HEK293 (cell line): ENCODE measurements around the gene RABAC1.

Source experiments
- GLIS1 ChIP-seq: fragments of 450-650 bp; formaldehyde crosslinking; IDR thresholded peaks from 2 replicates; pipeline ENCODE4 v1.5.1; 2016; ENCODE audit warnings: missing biosample characterization, missing genetic modification characterization
- GLIS2 ChIP-seq: fragments of 450-650 bp; formaldehyde crosslinking; IDR thresholded peaks from 2 replicates; pipeline ENCODE4 v1.5.1; 2016; ENCODE audit warnings: missing biosample characterization, missing genetic modification characterization
- KLF8 ChIP-seq: fragments of 450-650 bp; formaldehyde crosslinking; IDR thresholded peaks from 2 replicates; pipeline ENCODE4 v1.5.1; 2016; ENCODE audit warnings: missing biosample characterization, missing genetic modification characterization
- MEIS1 ChIP-seq: sonication (generic); formaldehyde crosslinking; IDR thresholded peaks from 2 replicates; pipeline ENCODE4 v1.8.1; 2022; ENCODE audit warnings: missing genetic modification reagents, mild to moderate bottlenecking, borderline replicate concordance
- ZBTB17 ChIP-seq: fragments of 450-650 bp; formaldehyde crosslinking; IDR thresholded peaks from 2 replicates; pipeline ENCODE4 v1.5.1; 2016; ENCODE audit warnings: missing biosample characterization, missing genetic modification characterization
- ZBTB20 ChIP-seq: fragments of 450-650 bp; formaldehyde crosslinking; IDR thresholded peaks from 2 replicates; pipeline ENCODE4 v1.5.1; 2016; ENCODE audit warnings: missing biosample characterization, missing genetic modification characterization
- ZBTB21 ChIP-seq: fragments of 450-650 bp; formaldehyde crosslinking; IDR thresholded peaks from 2 replicates; pipeline ENCODE4 v1.5.1; 2017; ENCODE audit warnings: missing biosample characterization, missing genetic modification characterization
- ZFP69B ChIP-seq: fragments of 450-650 bp; formaldehyde crosslinking; IDR thresholded peaks from 2 replicates; pipeline ENCODE4 v1.5.1; 2016; ENCODE audit warnings: missing biosample characterization, missing genetic modification characterization
- ZNF155 ChIP-seq: fragments of 450-650 bp; formaldehyde crosslinking; IDR thresholded peaks from 2 replicates; pipeline ENCODE4 v1.5.1; 2016; ENCODE audit warnings: missing biosample characterization, missing genetic modification characterization
- ZNF175 ChIP-seq: fragments of 450-650 bp; formaldehyde crosslinking; IDR thresholded peaks from 2 replicates; pipeline ENCODE4 v1.5.1; 2016; ENCODE audit warnings: missing biosample characterization, missing genetic modification characterization
- ZNF19 ChIP-seq: fragments of 450-650 bp; formaldehyde crosslinking; IDR thresholded peaks from 2 replicates; pipeline ENCODE4; 2016; ENCODE audit warnings: missing biosample characterization, missing genetic modification characterization, low read depth
- ZNF202 ChIP-seq: fragments of 450-650 bp; formaldehyde crosslinking; IDR thresholded peaks from 2 replicates; pipeline ENCODE4 v1.5.1; 2016; ENCODE audit warnings: missing biosample characterization, missing genetic modification characterization, borderline replicate concordance
- ZNF366 ChIP-seq: fragments of 450-650 bp; formaldehyde crosslinking; conservative IDR thresholded peaks from 2 replicates; pipeline ENCODE4 v1.5.1; 2016; ENCODE audit warnings: missing biosample characterization, missing genetic modification characterization
- ZNF391 ChIP-seq: fragments of 450-650 bp; formaldehyde crosslinking; IDR thresholded peaks from 2 replicates; pipeline ENCODE4 v1.5.1; 2016; ENCODE audit warnings: low read depth, missing biosample characterization, missing genetic modification characterization, borderline replicate concordance
- ZNF426 ChIP-seq: fragments of 450-650 bp; formaldehyde crosslinking; IDR thresholded peaks from 2 replicates; pipeline ENCODE4 v1.5.1; 2017; ENCODE audit warnings: missing biosample characterization, missing genetic modification characterization, mild to moderate bottlenecking, inconsistent platforms, moderate library complexity
- ZNF621 ChIP-seq: fragments of 450-650 bp; formaldehyde crosslinking; IDR thresholded peaks from 2 replicates; pipeline ENCODE4 v1.5.1; 2017; ENCODE audit warnings: missing biosample characterization, missing genetic modification characterization
- ZNF837 ChIP-seq: fragments of 450-650 bp; formaldehyde crosslinking; IDR thresholded peaks from 2 replicates; pipeline ENCODE4 v1.5.1; 2016; ENCODE audit warnings: missing biosample characterization, missing genetic modification characterization
- TF ChIP-seq, protein P1 (sequence below): fragments of 450-650 bp; formaldehyde crosslinking; IDR thresholded peaks from 2 replicates; pipeline ENCODE4 v1.5.1; 2016; ENCODE audit warnings: missing biosample characterization, missing genetic modification characterization
- TF ChIP-seq, protein P2 (sequence below): fragments of 450-650 bp; formaldehyde crosslinking; IDR thresholded peaks from 2 replicates; pipeline ENCODE4 v1.5.1; 2017; ENCODE audit warnings: missing biosample characterization, missing genetic modification characterization
- TF ChIP-seq, protein P3 (sequence below): fragments of 450-650 bp; formaldehyde crosslinking; IDR thresholded peaks from 2 replicates; pipeline ENCODE4 v1.5.1; 2016; ENCODE audit warnings: missing biosample characterization, missing genetic modification characterization
- TF ChIP-seq, protein P4 (sequence below): fragments of 450-650 bp; formaldehyde crosslinking; IDR thresholded peaks from 2 replicates; pipeline ENCODE4 v1.5.1; 2017; ENCODE audit warnings: missing biosample characterization, missing genetic modification characterization
- TF ChIP-seq, protein P5 (sequence below): fragments of 450-650 bp; formaldehyde crosslinking; IDR thresholded peaks from 2 replicates; pipeline ENCODE4 v1.5.1; 2016; ENCODE audit warnings: missing biosample characterization, missing genetic modification characterization
- TF ChIP-seq, protein P6 (sequence below): fragments of 450-650 bp; formaldehyde crosslinking; IDR thresholded peaks from 2 replicates; pipeline ENCODE4 v1.5.1; 2016; ENCODE audit warnings: missing biosample characterization, missing genetic modification characterization
- TF ChIP-seq, protein P7 (sequence below): fragments of 450-650 bp; formaldehyde crosslinking; IDR thresholded peaks from 2 replicates; pipeline ENCODE4 v1.5.1; 2017; ENCODE audit warnings: missing biosample characterization, missing genetic modification characterization

Gene RABAC1

DNA sequence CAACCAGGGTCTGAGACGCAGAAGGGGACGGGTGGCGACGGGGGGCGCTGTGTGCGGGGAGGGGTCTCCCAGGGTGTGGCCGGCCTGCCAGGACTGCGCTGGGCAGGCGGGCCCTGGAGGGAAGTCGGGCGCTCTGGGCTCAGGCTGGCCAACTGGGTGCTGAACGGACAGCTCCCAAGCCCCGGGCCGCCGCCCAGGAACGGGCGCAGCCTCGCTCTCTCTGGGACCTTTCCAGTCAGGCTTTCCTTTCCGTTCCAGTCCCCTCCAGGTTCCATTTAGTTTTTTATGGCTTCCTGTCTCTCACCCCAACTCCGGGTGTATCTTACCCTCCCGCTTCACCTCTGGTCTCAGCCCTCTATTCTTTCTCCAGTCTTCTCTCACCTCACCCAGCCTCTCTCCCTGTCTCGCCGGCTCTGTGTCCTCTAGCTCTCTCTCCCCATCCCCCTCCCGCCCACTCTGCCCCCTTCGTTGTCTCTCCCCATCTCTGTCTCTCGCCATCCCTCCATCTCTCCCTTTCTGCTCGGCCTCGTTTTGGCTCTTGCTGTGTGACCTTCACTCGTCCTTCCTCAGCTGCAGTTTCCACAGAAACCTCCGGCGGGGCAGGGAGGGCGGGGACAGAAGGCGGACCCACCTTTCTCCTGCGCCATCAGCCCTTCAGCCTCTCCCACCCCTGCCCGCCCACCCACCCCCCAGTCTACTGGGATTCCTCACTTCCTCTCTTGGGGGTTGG lies 38.2 kb upstream of the RABAC1 start (continued):
- TF ChIP-seq, protein P1, sequence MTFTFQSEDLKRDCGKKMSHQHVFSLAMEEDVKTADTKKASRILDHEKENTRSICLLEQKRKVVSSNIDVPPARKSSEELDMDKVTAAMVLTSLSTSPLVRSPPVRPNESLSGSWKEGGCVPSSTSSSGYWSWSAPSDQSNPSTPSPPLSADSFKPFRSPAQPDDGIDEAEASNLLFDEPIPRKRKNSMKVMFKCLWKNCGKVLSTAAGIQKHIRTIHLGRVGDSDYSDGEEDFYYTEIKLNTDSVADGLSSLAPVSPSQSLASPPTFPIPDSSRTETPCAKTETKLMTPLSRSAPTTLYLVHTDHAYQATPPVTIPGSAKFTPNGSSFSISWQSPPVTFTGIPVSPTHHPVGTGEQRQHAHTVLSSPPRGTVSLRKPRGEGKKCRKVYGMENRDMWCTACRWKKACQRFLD = no peak
- TF ChIP-seq, protein P2, sequence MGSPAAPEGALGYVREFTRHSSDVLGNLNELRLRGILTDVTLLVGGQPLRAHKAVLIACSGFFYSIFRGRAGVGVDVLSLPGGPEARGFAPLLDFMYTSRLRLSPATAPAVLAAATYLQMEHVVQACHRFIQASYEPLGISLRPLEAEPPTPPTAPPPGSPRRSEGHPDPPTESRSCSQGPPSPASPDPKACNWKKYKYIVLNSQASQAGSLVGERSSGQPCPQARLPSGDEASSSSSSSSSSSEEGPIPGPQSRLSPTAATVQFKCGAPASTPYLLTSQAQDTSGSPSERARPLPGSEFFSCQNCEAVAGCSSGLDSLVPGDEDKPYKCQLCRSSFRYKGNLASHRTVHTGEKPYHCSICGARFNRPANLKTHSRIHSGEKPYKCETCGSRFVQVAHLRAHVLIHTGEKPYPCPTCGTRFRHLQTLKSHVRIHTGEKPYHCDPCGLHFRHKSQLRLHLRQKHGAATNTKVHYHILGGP (tag by site-specific recombination) = no peak
- TF ChIP-seq ZNF366 (peak; percentile 82), GLIS2 (peak; percentile 40; the same call in 1 of the 2 replicates), ZBTB20 (tag by site-specific recombination) (peak; percentile 69), ZNF202 (tag by site-specific recombination) (no peak), KLF8 (peak; percentile 46), ZFP69B (tag by site-specific recombination) (peak; percentile 21; the same call in 1 of the 2 replicates), ZNF155 (tag by site-specific recombination) (no peak), GLIS1 (tag by site-specific recombination) (peak; percentile 38), ZNF391 (tag by site-specific recombination) (peak; percentile 19; the same call in 1 of the 2 replicates), ZBTB17 (tag by site-specific recombination) (peak; percentile 82), ZNF175 (tag by site-specific recombination) (no peak), ZNF426 (tag by site-specific recombination) (no peak), ZBTB21 (tag by site-specific recombination) (peak; percentile 25; the same call in 1 of the 2 replicates), ZNF621 (tag by site-specific recombination) (no peak), ZNF19 (tag by site-specific recombination) (no peak), MEIS1 (CRISPR knock-in tag) (no peak), ZNF837 (tag by site-specific recombination) (no peak)
- TF ChIP-seq, protein P3, sequence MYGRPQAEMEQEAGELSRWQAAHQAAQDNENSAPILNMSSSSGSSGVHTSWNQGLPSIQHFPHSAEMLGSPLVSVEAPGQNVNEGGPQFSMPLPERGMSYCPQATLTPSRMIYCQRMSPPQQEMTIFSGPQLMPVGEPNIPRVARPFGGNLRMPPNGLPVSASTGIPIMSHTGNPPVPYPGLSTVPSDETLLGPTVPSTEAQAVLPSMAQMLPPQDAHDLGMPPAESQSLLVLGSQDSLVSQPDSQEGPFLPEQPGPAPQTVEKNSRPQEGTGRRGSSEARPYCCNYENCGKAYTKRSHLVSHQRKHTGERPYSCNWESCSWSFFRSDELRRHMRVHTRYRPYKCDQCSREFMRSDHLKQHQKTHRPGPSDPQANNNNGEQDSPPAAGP = peak; percentile 79
- TF ChIP-seq, protein P4, sequence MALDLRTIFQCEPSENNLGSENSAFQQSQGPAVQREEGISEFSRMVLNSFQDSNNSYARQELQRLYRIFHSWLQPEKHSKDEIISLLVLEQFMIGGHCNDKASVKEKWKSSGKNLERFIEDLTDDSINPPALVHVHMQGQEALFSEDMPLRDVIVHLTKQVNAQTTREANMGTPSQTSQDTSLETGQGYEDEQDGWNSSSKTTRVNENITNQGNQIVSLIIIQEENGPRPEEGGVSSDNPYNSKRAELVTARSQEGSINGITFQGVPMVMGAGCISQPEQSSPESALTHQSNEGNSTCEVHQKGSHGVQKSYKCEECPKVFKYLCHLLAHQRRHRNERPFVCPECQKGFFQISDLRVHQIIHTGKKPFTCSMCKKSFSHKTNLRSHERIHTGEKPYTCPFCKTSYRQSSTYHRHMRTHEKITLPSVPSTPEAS (tag by site-specific recombination) = no peak; the same call in 1 of the 2 replicates
- TF ChIP-seq, protein P5, sequence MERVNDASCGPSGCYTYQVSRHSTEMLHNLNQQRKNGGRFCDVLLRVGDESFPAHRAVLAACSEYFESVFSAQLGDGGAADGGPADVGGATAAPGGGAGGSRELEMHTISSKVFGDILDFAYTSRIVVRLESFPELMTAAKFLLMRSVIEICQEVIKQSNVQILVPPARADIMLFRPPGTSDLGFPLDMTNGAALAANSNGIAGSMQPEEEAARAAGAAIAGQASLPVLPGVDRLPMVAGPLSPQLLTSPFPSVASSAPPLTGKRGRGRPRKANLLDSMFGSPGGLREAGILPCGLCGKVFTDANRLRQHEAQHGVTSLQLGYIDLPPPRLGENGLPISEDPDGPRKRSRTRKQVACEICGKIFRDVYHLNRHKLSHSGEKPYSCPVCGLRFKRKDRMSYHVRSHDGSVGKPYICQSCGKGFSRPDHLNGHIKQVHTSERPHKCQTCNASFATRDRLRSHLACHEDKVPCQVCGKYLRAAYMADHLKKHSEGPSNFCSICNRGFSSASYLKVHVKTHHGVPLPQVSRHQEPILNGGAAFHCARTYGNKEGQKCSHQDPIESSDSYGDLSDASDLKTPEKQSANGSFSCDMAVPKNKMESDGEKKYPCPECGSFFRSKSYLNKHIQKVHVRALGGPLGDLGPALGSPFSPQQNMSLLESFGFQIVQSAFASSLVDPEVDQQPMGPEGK (tag by site-specific recombination) = peak; percentile 60
- TF ChIP-seq, protein P6, sequence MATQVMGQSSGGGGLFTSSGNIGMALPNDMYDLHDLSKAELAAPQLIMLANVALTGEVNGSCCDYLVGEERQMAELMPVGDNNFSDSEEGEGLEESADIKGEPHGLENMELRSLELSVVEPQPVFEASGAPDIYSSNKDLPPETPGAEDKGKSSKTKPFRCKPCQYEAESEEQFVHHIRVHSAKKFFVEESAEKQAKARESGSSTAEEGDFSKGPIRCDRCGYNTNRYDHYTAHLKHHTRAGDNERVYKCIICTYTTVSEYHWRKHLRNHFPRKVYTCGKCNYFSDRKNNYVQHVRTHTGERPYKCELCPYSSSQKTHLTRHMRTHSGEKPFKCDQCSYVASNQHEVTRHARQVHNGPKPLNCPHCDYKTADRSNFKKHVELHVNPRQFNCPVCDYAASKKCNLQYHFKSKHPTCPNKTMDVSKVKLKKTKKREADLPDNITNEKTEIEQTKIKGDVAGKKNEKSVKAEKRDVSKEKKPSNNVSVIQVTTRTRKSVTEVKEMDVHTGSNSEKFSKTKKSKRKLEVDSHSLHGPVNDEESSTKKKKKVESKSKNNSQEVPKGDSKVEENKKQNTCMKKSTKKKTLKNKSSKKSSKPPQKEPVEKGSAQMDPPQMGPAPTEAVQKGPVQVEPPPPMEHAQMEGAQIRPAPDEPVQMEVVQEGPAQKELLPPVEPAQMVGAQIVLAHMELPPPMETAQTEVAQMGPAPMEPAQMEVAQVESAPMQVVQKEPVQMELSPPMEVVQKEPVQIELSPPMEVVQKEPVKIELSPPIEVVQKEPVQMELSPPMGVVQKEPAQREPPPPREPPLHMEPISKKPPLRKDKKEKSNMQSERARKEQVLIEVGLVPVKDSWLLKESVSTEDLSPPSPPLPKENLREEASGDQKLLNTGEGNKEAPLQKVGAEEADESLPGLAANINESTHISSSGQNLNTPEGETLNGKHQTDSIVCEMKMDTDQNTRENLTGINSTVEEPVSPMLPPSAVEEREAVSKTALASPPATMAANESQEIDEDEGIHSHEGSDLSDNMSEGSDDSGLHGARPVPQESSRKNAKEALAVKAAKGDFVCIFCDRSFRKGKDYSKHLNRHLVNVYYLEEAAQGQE (tag by site-specific recombination) = peak; percentile 98
- TF ChIP-seq, protein P7, sequence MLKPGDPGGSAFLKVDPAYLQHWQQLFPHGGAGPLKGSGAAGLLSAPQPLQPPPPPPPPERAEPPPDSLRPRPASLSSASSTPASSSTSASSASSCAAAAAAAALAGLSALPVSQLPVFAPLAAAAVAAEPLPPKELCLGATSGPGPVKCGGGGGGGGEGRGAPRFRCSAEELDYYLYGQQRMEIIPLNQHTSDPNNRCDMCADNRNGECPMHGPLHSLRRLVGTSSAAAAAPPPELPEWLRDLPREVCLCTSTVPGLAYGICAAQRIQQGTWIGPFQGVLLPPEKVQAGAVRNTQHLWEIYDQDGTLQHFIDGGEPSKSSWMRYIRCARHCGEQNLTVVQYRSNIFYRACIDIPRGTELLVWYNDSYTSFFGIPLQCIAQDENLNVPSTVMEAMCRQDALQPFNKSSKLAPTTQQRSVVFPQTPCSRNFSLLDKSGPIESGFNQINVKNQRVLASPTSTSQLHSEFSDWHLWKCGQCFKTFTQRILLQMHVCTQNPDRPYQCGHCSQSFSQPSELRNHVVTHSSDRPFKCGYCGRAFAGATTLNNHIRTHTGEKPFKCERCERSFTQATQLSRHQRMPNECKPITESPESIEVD (tag by site-specific recombination) = no peak
